Esophagus muscularis mucosa (tissue), 4 donors: ENCODE results near the gene GATAD2B.

Source experiments
- EP300 ChIP-seq: sonication (generic); formaldehyde crosslinking; IDR thresholded peaks from one replicate; pipeline ENCODE4 v1.6.1; 2017; ENCODE audit warnings: antibody characterized with exemption
- POLR2AphosphoS5 ChIP-seq, 2 donors: sonication (generic); formaldehyde crosslinking; IDR thresholded peaks; one replicate each; pipeline ENCODE4 v1.6.1; 2017; ENCODE audit warnings: antibody characterized with exemption in 2 of 2
- TF ChIP-seq, protein P1 (sequence below), 3 experiments: fragments of 200-600 bp in 2 of 3; fragments of 450-650 bp in 1 of 3; sonication (generic) in 2 of 3; IDR thresholded peaks; one replicate each; pipeline ENCODE4 v1.5.1; 2017 to 2019; ENCODE audit warnings: antibody characterized with exemption in 3 of 3, mild to moderate bottlenecking in 2 of 3, moderate library complexity in 1 of 3

- TF ChIP-seq, protein P1, sequence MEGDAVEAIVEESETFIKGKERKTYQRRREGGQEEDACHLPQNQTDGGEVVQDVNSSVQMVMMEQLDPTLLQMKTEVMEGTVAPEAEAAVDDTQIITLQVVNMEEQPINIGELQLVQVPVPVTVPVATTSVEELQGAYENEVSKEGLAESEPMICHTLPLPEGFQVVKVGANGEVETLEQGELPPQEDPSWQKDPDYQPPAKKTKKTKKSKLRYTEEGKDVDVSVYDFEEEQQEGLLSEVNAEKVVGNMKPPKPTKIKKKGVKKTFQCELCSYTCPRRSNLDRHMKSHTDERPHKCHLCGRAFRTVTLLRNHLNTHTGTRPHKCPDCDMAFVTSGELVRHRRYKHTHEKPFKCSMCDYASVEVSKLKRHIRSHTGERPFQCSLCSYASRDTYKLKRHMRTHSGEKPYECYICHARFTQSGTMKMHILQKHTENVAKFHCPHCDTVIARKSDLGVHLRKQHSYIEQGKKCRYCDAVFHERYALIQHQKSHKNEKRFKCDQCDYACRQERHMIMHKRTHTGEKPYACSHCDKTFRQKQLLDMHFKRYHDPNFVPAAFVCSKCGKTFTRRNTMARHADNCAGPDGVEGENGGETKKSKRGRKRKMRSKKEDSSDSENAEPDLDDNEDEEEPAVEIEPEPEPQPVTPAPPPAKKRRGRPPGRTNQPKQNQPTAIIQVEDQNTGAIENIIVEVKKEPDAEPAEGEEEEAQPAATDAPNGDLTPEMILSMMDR (IDR thresholded peaks at IDR 0.05), result no peak
- TF ChIP-seq EP300 (no peak), POLR2AphosphoS5 (IDR thresholded peaks at IDR 0.05) (no peak)
Observed at GRCh38 chr1:153768316-153769181, 154.2 kb downstream of the GATAD2B start.
